HUES6 (cell line): ENCODE data around the gene XDH.

Experiments
- H3K27ac ChIP-seq: 2 replicates; pipeline ENCODE4 v1.7.0; 2013; ENCODE audit warnings: low read depth, mild to moderate bottlenecking, low read length, inconsistent platforms
- H3K27me3 ChIP-seq: 2 replicates; pipeline ENCODE4 v1.6.1; 2013; ENCODE audit warnings: low read length; ENCODE audit not compliant: control insufficient read depth, insufficient read depth
- H3K36me3 ChIP-seq: 2 replicates; pipeline ENCODE4 v1.6.1; 2013; ENCODE audit warnings: low read length; ENCODE audit not compliant: control insufficient read depth, insufficient read depth
- H3K4me1 ChIP-seq: 2 replicates; pipeline ENCODE4 v1.6.1; 2013; ENCODE audit warnings: low read length; ENCODE audit not compliant: control insufficient read depth, insufficient read depth
- H3K4me3 ChIP-seq: 2 replicates; pipeline ENCODE4 v1.5.1; 2013; ENCODE audit warnings: low read depth, low read length
- H3K9ac ChIP-seq: one replicate; pipeline ENCODE4 v1.6.1; 2013; ENCODE audit warnings: mild to moderate bottlenecking, low read length
- H3K9me3 ChIP-seq: 2 replicates; pipeline ENCODE4 v1.6.1; 2013; ENCODE audit warnings: low read depth, low read length; ENCODE audit not compliant: control insufficient read depth, insufficient read depth

Gene XDH

DNA sequence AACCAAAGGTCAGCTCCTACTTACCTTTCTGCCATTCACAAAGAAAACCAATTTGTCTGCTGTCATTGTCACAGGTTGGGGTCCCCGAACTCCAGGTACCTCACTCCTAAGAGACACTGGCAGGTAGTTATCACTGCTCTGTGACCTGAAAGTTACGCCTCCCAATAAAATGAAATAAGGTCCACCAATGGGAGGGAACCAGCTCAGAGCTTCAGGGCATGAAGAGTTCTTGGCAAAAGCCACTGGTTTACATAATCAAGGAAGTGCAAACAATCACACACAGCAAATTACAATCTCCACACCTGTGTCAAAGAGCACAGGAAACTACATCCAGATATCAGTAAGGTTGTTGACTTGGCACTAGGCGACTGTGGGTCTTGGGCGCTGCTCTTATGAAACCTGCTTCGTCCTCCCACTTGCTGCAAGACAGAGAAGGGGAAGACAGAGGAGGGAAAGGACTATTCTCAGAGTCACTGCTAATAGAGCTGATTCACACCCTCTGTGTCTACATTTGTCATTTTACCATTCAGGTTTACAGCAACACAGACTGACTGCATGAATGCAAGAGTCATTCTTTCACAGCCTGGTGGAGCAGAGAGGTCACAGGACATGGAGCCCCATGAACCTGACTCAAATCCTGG lies at the start of gene XDH:
TSS of gene XDH (minus strand) at position 142 of the 641 bp plus-strand sequence. CDS start at position 66, 76 bp downstream.
- Histone ChIP-seq H3K27me3 (no peaks in the 10 kb centered on the region), H3K9ac (no peak within 1 kb of the TSS), H3K4me1 (peaks cover 4% of the 10 kb centered on the region; the same call in 1 of the 2 replicates), H3K4me3 (no peak within 1 kb of the TSS), H3K9me3 (peaks cover under 1% of the 10 kb centered on the region), H3K36me3 (no peaks in the 10 kb centered on the region), H3K27ac (no peak within 1 kb of the TSS)

DNA sequence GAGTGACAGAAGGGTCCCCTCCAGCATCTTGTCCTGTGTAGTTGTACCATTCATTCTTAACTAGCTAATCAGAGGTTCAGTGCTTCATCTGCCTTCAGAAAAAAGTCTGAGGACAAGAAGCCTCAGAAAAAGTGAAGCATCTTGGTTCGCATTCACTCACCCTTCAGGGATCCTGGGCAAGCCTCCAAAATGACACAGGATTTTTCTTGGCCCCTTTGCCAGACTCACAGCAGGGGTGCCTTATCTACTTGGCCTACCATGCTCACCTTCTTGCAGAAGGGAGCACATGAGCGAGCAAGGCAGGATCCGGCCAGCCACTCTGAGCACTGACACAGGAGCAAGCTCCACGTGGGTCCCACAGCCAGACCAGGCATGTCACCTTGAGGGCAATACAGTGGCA lies 43.1 kb upstream of the XDH start:
- no peaks in the 10 kb centered on the region for H3K36me3 ChIP-seq
- H3K27me3 ChIP-seq: no peaks in the 10 kb centered on the region
- peaks cover 15% of the 10 kb centered on the region; the same call in 1 of the 2 replicates for H3K4me1 ChIP-seq
- peaks cover 5% of the 10 kb centered on the region; the same call in 1 of the 2 replicates for H3K9me3 ChIP-seq
- H3K9ac ChIP-seq: no peak overlapping the region
- no peak overlapping the region for H3K27ac ChIP-seq
- H3K4me3 ChIP-seq: no peak overlapping the region

DNA sequence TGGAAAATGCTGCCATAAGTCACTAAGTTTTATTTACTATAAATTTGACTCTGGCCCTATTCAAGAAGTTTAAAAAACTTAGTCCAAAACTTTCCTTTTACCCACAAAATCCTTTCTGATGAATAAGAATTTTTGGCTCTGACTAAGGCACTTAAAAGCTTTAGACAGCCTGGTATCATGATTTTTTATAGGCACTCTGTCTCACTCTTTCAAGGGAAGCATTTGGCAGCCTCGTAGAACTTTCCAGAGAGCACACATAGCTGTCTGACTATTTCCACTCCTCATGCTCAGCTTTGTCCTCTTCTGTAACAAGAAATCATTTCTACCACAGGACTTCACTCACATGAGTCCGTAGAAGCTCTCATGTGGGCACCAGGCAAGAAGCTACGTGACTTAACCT lies 32.3 kb upstream of the XDH start:
- peaks cover 8% of the 10 kb centered on the region; the same call in 1 of the 2 replicates for H3K9me3 ChIP-seq
- H3K36me3 ChIP-seq: no peaks in the 10 kb centered on the region
- H3K27ac ChIP-seq: no peak overlapping the region
- no peak overlapping the region for H3K9ac ChIP-seq
- H3K4me1 ChIP-seq: no peaks in the 10 kb centered on the region
- no peak overlapping the region for H3K4me3 ChIP-seq
- no peaks in the 10 kb centered on the region for H3K27me3 ChIP-seq

DNA sequence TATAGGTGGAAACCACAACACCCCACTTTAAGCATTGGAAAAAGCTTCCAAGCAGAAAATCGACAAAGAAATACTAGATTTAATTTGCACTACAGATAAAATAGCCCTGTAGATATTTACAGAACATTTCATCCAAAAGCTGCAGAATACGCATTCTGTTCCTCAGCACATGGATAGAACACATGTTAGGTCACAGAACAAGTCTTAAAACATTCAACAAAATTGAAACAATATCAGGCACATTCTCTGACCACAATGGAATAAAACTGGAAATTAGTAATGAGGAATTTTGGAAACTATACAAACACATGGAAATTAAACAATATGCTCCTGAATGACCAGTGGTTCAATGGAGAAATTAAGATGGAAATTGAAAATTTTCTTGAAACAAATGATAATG lies 27.8 kb upstream of the XDH start:
- H3K4me1 ChIP-seq: no peaks in the 10 kb centered on the region
- no peaks in the 10 kb centered on the region for H3K36me3 ChIP-seq

DNA sequence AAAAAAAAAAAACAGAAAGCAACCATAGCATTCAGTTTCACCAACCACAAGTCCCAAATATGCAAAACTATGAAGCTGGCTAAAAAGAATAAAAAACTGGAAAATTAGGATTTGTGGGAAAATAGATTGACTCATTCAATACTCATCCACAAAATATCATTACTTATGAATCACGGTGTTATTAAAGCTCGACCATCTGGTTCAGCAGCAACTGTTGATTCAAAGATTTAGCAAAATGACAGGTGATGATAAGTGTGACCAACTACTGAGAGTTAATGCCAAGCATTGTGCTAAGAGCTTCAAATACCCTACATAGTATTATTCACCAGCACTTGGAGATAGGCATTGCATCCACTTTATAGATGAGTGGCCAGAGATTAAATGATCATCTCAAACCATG lies 26.2 kb upstream of the XDH start:
- no peaks in the 10 kb centered on the region for H3K9me3 ChIP-seq
- no peak overlapping the region for H3K9ac ChIP-seq
- H3K36me3 ChIP-seq: no peaks in the 10 kb centered on the region
- H3K4me1 ChIP-seq: no peaks in the 10 kb centered on the region
- no peaks in the 10 kb centered on the region for H3K27me3 ChIP-seq
- H3K4me3 ChIP-seq: no peak overlapping the region
- no peak overlapping the region for H3K27ac ChIP-seq

More for the DNA sequence above, 27.8 kb upstream of the XDH start:
- Histone ChIP-seq H3K27me3 (no peaks in the 10 kb centered on the region), H3K9ac (no peak overlapping the region), H3K27ac (no peak overlapping the region), H3K9me3 (no peaks in the 10 kb centered on the region), H3K4me3 (no peak overlapping the region)

DNA sequence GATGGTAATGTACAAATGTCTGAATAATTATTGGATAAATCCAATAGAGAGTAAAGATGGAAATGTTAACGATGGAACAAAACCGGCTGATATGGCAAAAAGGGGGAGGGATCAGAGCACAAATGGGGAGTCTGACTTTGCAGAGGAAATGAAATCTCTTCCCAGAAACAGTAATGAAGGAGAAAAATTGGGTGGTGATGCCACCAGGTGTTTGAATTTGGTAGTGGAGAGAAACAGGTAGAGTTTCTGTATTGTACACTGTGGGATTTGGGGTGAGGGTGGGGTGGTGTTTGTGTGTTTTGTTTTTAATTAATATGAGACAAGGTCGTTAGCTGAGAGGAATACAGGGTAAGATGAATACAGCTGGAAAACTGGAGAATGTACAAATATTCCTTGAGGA lies 20.4 kb upstream of the XDH start:
- Histone ChIP-seq H3K36me3 (no peaks in the 10 kb centered on the region), H3K9me3 (no peaks in the 10 kb centered on the region), H3K27me3 (no peaks in the 10 kb centered on the region), H3K9ac (no peak overlapping the region), H3K4me1 (no peaks in the 10 kb centered on the region), H3K4me3 (no peak overlapping the region), H3K27ac (no peak overlapping the region)

DNA sequence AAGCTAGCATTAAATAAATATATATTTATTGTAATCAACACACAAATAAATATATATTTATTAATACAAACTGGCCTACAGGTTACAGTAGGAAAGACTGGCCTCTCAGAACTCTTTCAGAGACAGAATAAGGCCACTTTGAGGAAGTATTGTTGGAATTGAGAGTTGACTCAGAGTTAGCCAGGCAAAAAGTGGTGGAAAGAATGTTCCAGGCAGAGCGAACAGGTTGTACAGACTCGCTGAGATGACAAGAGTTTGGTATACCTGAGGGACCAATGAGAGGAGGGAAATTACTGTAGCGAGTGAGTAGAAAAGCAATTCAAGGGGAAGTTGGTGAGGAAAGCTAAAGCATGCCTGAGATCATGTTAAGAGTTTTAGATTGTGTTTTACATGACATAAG lies 19.0 kb upstream of the XDH start:
- Histone ChIP-seq H3K4me3 (no peak overlapping the region), H3K9ac (no peak overlapping the region), H3K36me3 (no peaks in the 10 kb centered on the region), H3K27ac (no peak overlapping the region), H3K27me3 (no peaks in the 10 kb centered on the region), H3K9me3 (no peaks in the 10 kb centered on the region), H3K4me1 (no peaks in the 10 kb centered on the region)

DNA sequence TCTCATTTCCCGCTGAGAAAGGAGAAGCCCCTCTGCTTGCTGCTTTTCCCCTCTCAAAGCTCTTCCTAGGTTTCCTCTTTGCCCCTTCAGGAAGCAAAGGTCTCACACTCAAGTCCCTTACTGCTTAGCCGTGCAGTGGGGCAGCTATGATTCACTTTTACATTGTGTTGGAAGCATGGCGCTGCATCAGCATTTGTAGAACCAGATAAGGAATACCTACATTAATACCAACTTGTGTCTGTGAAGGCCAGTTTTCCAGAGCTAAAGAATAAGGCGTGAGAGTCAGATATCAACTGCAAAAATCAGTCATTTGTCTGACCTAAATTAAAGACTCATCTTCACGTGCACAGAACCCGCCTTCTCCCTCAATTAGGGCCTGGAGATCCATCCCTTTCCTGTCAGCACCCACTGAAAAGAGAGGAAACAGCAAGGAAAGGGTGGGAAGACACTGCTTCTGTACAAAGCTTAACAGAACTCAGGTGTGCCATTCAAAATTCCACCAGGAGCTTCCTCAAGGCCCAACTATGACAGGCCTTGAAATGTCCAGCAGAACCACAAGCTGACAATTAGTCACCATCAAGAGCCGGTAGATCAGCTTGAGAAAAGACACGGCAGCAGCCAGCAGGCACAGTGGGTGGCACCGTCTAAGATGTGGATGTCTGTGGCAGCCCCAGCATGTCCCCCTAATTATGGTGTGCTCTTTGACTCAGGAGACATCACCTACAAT lies 16.1 kb upstream of the XDH start:
- Histone ChIP-seq H3K9ac (no peak overlapping the region), H3K27ac (no peak overlapping the region), H3K27me3 (no peaks in the 10 kb centered on the region), H3K36me3 (no peaks in the 10 kb centered on the region), H3K9me3 (no peaks in the 10 kb centered on the region), H3K4me1 (no peaks in the 10 kb centered on the region), H3K4me3 (no peak overlapping the region)

DNA sequence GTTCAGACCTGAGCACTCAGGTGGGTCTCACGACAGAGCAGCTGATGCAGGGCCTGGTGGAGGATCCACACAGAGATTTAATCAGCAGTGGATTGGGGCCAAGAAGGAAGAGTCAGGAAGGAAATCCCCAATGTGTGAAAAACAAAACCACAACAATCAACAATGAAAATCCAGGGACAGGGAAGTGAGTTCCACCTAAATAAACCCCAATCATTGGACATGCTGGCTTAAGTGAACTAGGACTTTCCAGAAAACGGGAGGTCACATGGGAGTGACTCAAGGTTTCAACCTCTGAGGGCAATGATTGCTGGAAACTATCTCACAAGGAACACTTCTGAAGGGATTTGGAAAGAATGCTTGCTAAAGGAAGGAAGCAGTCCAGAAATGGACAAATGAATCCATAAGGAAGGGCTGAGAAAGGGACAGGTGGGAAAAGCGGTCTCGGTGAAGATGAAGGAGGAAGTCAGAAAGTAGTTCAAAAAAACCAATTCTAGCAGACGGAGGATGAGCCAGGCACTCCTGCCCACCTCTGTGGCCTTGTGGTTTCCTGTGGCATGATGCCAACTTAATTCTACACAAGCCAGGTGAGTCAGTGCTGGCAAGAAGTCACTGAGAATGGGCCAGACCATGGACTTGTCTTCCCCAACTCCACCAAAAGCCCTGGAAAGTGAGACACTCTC lies 15.4 kb upstream of the XDH start:
- Histone ChIP-seq H3K27me3 (no peaks in the 10 kb centered on the region), H3K9ac (no peak overlapping the region), H3K4me3 (no peak overlapping the region), H3K36me3 (no peaks in the 10 kb centered on the region), H3K9me3 (no peaks in the 10 kb centered on the region), H3K27ac (no peak overlapping the region), H3K4me1 (no peaks in the 10 kb centered on the region)

DNA sequence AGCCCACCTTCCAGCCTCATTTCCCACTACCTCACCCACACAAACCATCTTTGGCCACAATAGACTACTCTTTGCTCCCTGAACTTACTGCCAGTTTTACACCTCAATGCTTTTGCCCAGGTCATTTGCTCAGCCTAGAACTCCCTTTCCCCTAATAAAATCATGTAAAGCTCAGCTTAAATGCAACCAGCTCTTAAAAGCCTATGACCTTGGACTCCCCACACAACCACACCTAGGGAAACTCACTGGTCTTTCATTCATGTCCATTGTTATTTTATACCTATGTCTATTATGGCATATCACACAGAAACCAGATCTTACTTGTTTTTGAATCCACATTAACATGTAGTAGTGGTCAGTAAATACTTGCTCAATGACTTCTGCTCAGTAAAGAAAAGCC lies 14.5 kb upstream of the XDH start:
- no peak overlapping the region for H3K4me3 ChIP-seq
- no peaks in the 10 kb centered on the region for H3K36me3 ChIP-seq
- no peak overlapping the region for H3K27ac ChIP-seq
- H3K9ac ChIP-seq: no peak overlapping the region
- H3K4me1 ChIP-seq: no peaks in the 10 kb centered on the region; the same call in 1 of the 2 replicates
- no peaks in the 10 kb centered on the region for H3K27me3 ChIP-seq
- 0 out of 2 replicates have a peak, but pooled peaks cover 3% of the 10 kb centered on the region for H3K9me3 ChIP-seq

DNA sequence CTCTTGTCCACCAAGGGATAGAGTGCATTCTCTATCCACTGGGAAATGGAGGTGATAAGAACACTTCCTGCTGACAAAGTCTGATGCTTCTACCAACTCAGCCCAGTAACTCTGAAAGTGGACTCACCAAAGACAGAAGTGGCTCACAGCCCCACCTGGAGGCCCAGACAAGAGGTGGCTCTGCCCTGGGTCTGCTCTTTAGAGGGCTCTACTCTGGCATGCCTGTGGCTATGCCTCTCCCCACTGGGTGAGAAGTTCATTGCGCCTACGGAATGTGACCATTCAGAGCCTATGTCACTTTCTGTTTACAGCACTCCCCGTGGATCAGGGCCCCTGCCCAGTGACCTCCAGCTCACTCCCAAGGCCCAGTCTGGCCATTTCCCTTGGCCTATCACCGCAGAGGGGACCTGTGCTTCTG lies 13.5 kb upstream of the XDH start:
- Histone ChIP-seq H3K27me3 (no peaks in the 10 kb centered on the region), H3K27ac (no peak overlapping the region), H3K36me3 (no peaks in the 10 kb centered on the region), H3K4me1 (no peaks in the 10 kb centered on the region; the same call in 1 of the 2 replicates), H3K9me3 (0 out of 2 replicates have a peak, but pooled peaks cover 4% of the 10 kb centered on the region), H3K4me3 (no peak overlapping the region), H3K9ac (no peak overlapping the region)
